ENCODE measurements around the gene HSDL2.

HSDL2 gene

DNA sequence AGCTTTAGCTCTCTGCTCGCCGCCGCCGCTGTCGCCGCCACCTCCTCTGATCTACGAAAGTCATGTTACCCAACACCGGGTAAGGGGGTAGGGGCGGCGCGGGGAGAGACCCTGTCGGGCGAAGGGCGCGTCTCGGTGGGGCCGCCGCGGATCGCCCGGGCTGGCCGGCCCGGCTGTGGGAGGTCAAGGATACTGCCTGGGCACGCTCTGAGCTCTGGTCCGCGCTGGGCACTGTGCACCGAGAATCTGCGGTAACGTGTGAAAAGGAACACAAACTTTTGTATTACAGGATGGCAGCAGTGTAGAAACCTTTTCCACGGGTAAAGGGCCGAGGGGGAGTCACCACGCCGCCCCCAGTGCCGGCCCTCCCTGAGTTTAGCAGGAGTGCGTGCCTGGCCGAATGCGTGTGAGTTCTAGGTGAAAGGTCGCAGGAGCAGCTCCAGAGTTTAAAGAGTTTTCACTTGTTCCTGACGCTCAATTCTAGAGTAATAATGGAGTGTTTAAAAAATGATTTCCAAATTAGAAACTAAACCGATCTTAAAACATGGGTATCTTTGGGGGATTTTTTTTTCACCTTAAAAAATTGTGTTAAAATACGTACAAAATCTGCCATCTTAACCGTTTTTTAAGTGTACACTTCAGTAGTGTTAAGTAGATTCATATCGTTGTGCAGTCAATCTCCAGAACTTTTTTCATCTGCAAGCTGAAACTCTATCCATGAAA lies at the start of gene HSDL2:
Gene HSDL2, plus strand, starts transcription at position 7 of the 723 bp plus-strand sequence. Its CDS starts 56 bp downstream, at position 63.
- TF ChIP-seq, protein P1, sequence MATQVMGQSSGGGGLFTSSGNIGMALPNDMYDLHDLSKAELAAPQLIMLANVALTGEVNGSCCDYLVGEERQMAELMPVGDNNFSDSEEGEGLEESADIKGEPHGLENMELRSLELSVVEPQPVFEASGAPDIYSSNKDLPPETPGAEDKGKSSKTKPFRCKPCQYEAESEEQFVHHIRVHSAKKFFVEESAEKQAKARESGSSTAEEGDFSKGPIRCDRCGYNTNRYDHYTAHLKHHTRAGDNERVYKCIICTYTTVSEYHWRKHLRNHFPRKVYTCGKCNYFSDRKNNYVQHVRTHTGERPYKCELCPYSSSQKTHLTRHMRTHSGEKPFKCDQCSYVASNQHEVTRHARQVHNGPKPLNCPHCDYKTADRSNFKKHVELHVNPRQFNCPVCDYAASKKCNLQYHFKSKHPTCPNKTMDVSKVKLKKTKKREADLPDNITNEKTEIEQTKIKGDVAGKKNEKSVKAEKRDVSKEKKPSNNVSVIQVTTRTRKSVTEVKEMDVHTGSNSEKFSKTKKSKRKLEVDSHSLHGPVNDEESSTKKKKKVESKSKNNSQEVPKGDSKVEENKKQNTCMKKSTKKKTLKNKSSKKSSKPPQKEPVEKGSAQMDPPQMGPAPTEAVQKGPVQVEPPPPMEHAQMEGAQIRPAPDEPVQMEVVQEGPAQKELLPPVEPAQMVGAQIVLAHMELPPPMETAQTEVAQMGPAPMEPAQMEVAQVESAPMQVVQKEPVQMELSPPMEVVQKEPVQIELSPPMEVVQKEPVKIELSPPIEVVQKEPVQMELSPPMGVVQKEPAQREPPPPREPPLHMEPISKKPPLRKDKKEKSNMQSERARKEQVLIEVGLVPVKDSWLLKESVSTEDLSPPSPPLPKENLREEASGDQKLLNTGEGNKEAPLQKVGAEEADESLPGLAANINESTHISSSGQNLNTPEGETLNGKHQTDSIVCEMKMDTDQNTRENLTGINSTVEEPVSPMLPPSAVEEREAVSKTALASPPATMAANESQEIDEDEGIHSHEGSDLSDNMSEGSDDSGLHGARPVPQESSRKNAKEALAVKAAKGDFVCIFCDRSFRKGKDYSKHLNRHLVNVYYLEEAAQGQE (IDR thresholded peaks at IDR 0.05; ENCODE audit: low read depth) = no peak
- TF ChIP-seq, protein P2, sequence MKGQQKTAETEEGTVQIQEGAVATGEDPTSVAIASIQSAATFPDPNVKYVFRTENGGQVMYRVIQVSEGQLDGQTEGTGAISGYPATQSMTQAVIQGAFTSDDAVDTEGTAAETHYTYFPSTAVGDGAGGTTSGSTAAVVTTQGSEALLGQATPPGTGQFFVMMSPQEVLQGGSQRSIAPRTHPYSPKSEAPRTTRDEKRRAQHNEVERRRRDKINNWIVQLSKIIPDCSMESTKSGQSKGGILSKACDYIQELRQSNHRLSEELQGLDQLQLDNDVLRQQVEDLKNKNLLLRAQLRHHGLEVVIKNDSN (IDR thresholded peaks at IDR 0.05) = 0 out of 2 replicates have a peak, but pooled peaks have one; percentile 16
- TF ChIP-seq EP300 (IDR thresholded peaks at IDR 0.05; ENCODE audit: borderline replicate concordance) (no peak), EGR1 (IDR thresholded peaks at IDR 0.05) (no peak), NFIC (IDR thresholded peaks at IDR 0.05) (no peak), RAD21 (IDR thresholded peaks at IDR 0.05; ENCODE audit: low read depth) (no peak), FOXM1 (IDR thresholded peaks at IDR 0.05; ENCODE audit: borderline replicate concordance, low read depth) (no peak), TEAD4 (IDR thresholded peaks at IDR 0.05) (no peak), TCF12 (IDR thresholded peaks at IDR 0.05; ENCODE audit: low read depth) (no peak), ZBTB7A (IDR thresholded peaks at IDR 0.05; ENCODE audit: low read depth) (peak; percentile 71), CEBPB (IDR thresholded peaks at IDR 0.05) (no peak), TAF1 (IDR thresholded peaks at IDR 0.05; ENCODE audit: low read depth) (no peak), YY1 (IDR thresholded peaks at IDR 0.05; ENCODE audit: low read depth) (no peak), CREB1 (IDR thresholded peaks at IDR 0.05; ENCODE audit: low read depth) (no peak)
- TF ChIP-seq, protein P3, sequence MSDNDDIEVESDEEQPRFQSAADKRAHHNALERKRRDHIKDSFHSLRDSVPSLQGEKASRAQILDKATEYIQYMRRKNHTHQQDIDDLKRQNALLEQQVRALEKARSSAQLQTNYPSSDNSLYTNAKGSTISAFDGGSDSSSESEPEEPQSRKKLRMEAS (IDR thresholded peaks at IDR 0.05) = no peak

DNA sequence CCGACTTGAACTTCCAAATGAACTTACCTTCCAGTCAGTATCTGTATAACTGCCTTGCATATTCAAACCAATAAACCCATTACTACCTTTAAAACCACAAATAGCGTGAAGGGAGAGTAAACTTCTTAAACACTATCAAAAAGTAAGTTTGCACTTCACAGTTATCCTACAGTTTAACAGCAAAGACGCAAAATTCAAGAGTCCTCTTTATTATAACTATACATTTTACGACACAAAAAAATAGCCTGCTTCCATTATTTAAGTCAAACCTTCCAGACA lies 48.3 kb upstream of the HSDL2 start:
- TF ChIP-seq EGR1 (IDR thresholded peaks at IDR 0.05) (no peak), NFIC (IDR thresholded peaks at IDR 0.05) (no peak), TEAD4 (IDR thresholded peaks at IDR 0.05) (no peak), TCF12 (IDR thresholded peaks at IDR 0.05; ENCODE audit: low read depth) (no peak), YY1 (IDR thresholded peaks at IDR 0.05; ENCODE audit: low read depth) (no peak), ZBTB7A (IDR thresholded peaks at IDR 0.05; ENCODE audit: low read depth) (no peak), EP300 (IDR thresholded peaks at IDR 0.05; ENCODE audit: borderline replicate concordance) (no peak), CEBPB (IDR thresholded peaks at IDR 0.05) (no peak)
- TF ChIP-seq, protein P1 (IDR thresholded peaks at IDR 0.05; ENCODE audit: low read depth) = no peak
- TF ChIP-seq, protein P3 (IDR thresholded peaks at IDR 0.05) = no peak
- TF ChIP-seq, protein P2 (IDR thresholded peaks at IDR 0.05) = no peak

DNA sequence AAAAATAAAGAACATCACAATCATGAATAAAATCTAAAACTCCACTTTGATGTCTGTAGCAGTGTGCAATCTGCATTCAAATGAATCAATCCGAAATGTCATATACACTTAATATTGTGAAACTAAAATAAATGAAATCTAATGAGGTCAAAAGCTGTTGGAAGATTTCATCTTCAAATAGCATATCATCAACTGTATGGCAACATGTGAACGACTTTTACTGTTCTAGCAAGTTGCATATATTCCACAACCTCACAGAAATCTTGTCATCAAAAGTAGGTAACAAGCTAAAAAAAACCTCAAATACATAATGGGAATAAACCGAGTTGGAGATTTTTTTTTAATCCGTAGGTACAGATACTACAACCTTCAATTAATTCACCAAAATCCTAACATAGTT lies 47.7 kb upstream of the HSDL2 start:
- TF ChIP-seq RAD21 (IDR thresholded peaks at IDR 0.05; ENCODE audit: low read depth) = no peak
- TF ChIP-seq YY1 (IDR thresholded peaks at IDR 0.05; ENCODE audit: low read depth) = no peak
- TF ChIP-seq, protein P1 (IDR thresholded peaks at IDR 0.05; ENCODE audit: low read depth) = no peak
- TF ChIP-seq CEBPB (IDR thresholded peaks at IDR 0.05) = no peak
- TF ChIP-seq, protein P3 (IDR thresholded peaks at IDR 0.05) = no peak
- no peak for TF ChIP-seq EP300 (IDR thresholded peaks at IDR 0.05; ENCODE audit: borderline replicate concordance)
- no peak for TF ChIP-seq CREB1 (IDR thresholded peaks at IDR 0.05; ENCODE audit: low read depth)
- TF ChIP-seq TEAD4 (IDR thresholded peaks at IDR 0.05) = no peak
- TF ChIP-seq FOXM1 (IDR thresholded peaks at IDR 0.05; ENCODE audit: borderline replicate concordance, low read depth) = no peak
- no peak for TF ChIP-seq TCF12 (IDR thresholded peaks at IDR 0.05; ENCODE audit: low read depth)
- no peak for TF ChIP-seq EGR1 (IDR thresholded peaks at IDR 0.05)

DNA sequence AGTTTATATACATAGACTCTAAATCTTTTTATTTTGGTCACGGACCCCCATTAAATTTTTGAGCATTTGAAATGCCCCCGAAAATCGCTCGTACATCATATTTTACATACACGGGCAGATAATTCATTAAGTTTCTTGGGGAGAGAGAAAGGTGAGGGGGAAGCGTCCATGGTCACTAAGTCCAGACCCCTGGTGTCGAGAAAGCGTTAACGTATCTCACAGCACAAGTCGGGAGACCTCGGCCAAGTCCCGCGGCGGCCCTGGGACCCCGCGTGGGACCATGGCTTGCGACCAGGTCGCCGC lies 47.3 kb upstream of the HSDL2 start:
- peak; percentile 73; the same call in 1 of the 2 replicates for TF ChIP-seq ZBTB7A (IDR thresholded peaks at IDR 0.05; ENCODE audit: low read depth)
- TF ChIP-seq, protein P2 (IDR thresholded peaks at IDR 0.05) = no peak
